Stimulated activated naive CD4-positive, alpha-beta T cell (primary cell): ENCODE data around the gene SELENOT.

Experiments
- DNase-seq, 6 experiments: peaks; one replicate each; lab custom pipeline; 2025; lab: John Stamatoyannopoulos, UW

SELENOT gene

GRCh38 chr3:150662410-150663200 lies 59.5 kb downstream of the SELENOT start:
- no peak for DNase-seq

GRCh38 chr3:150663461-150663860 lies 60.3 kb downstream of the SELENOT start:
- DNase-seq: no peak

GRCh38 chr3:150666167-150666566 lies 63.0 kb downstream of the SELENOT start:
- DNase-seq: no peak

GRCh38 chr3:150673966-150674365 lies 70.8 kb downstream of the SELENOT start:
- DNase-seq: no peak

- DNase-seq: no peak
Observed at GRCh38 chr3:150675587-150675986, 72.5 kb downstream of the SELENOT start.
